KMS-11 (cell line): ENCODE results near the gene FLG2.

Experiments used
- H2AFZ ChIP-seq: fragments of 200-600 bp; sonication (generic); 2 replicates; pipeline ENCODE4 v1.6.1; 2016; ENCODE audit warnings: antibody characterized with exemption, mixed run types, low read depth
- H3K27ac ChIP-seq: fragments of 200-600 bp; sonication (generic); 2 replicates; pipeline ENCODE4 v1.6.1; 2016; ENCODE audit warnings: mild to moderate bottlenecking, mixed run types
- H3K27me3 ChIP-seq: fragments of 200-600 bp; sonication (generic); 2 replicates; pipeline ENCODE4 v1.6.1; 2017; ENCODE audit warnings: mild to moderate bottlenecking, low read depth, mixed run types, moderate library complexity; ENCODE audit not compliant: insufficient read depth
- H3K36me3 ChIP-seq: fragments of 200-600 bp; sonication (generic); 2 replicates; pipeline ENCODE4 v1.6.1; 2017; ENCODE audit warnings: mild to moderate bottlenecking, mixed run types; ENCODE audit not compliant: insufficient read depth
- H3K4me1 ChIP-seq: fragments of 200-600 bp; sonication (generic); 2 replicates; pipeline ENCODE4 v1.6.1; 2016; ENCODE audit warnings: mild to moderate bottlenecking, low read depth, mixed run types; ENCODE audit not compliant: poor library complexity, severe bottlenecking
- H3K4me2 ChIP-seq: fragments of 200-600 bp; sonication (generic); 2 replicates; pipeline ENCODE4 v1.7.0; 2016; ENCODE audit warnings: mild to moderate bottlenecking, mixed run types
- H3K4me3 ChIP-seq: fragments of 200-600 bp; sonication (generic); IDR thresholded peaks from 2 replicates; pipeline ENCODE4 v1.6.1; 2017; ENCODE audit warnings: low read depth, low read length, mixed read lengths; ENCODE audit not compliant: insufficient read depth
- H3K79me2 ChIP-seq: fragments of 200-600 bp; sonication (generic); 2 replicates; pipeline ENCODE4 v1.6.1; 2016; ENCODE audit warnings: low read depth, mixed run types; ENCODE audit not compliant: insufficient read depth
- H3K9ac ChIP-seq: fragments of 200-600 bp; sonication (generic); 2 replicates; pipeline ENCODE4 v1.6.1; 2016; ENCODE audit warnings: mild to moderate bottlenecking, mixed run types
- H4K20me1 ChIP-seq: fragments of 200-600 bp; sonication (generic); 2 replicates; pipeline ENCODE4 v1.6.1; 2016; ENCODE audit warnings: mild to moderate bottlenecking, mixed run types; ENCODE audit not compliant: insufficient read depth
- CTCF ChIP-seq: fragments of 200-600 bp; sonication (generic); conservative IDR thresholded peaks from 2 replicates; pipeline ENCODE4 v1.6.1; 2017; ENCODE audit warnings: low read depth, mild to moderate bottlenecking, antibody characterized with exemption, low read length, moderate library complexity, mixed read lengths

Gene FLG2

GRCh38 chr1:152359906-152360305, at the start of gene FLG2:
Gene FLG2 (minus strand): TSS chr1:152360006. CDS start chr1:152358884, 1,122 bp downstream.
- Histone ChIP-seq H3K4me3 (no peak within 1 kb of the TSS), H4K20me1 (no peaks in the 10 kb centered on the region), H2AFZ (no peak within 1 kb of the TSS), H3K36me3 (no peaks in the 10 kb centered on the region), H3K27me3 (no peaks in the 10 kb centered on the region), H3K9ac (no peak within 1 kb of the TSS), H3K79me2 (no peaks in the 10 kb centered on the region), H3K27ac (no peak within 1 kb of the TSS), H3K4me1 (no peaks in the 10 kb centered on the region), H3K4me2 (no peak within 1 kb of the TSS)
- TF ChIP-seq CTCF: no peak

GRCh38 chr1:152408664-152409063, 48.9 kb upstream of the FLG2 start:
- H3K27ac ChIP-seq: no peak overlapping the region
- no peak overlapping the region for H3K9ac ChIP-seq
- H3K36me3 ChIP-seq: no peaks in the 10 kb centered on the region

GRCh38 chr1:152398812-152399698, 39.2 kb upstream of the FLG2 start:
- H2AFZ ChIP-seq: peak overlapping the region; percentile 20
- no peak overlapping the region for H3K9ac ChIP-seq

More at GRCh38 chr1:152408664-152409063, 48.9 kb upstream of the FLG2 start:
- Histone ChIP-seq H2AFZ (no peak overlapping the region), H3K4me1 (no peaks in the 10 kb centered on the region), H3K4me2 (no peak overlapping the region), H3K27me3 (no peaks in the 10 kb centered on the region), H4K20me1 (no peaks in the 10 kb centered on the region), H3K79me2 (no peaks in the 10 kb centered on the region), H3K4me3 (no peak overlapping the region)
- no peak for TF ChIP-seq CTCF

GRCh38 chr1:152397474-152397873, 37.7 kb upstream of the FLG2 start:
- no peak overlapping the region for H3K27ac ChIP-seq
- H3K4me1 ChIP-seq: peaks cover 74% of the 10 kb centered on the region
- TF ChIP-seq CTCF: no peak
- no peak overlapping the region for H3K4me3 ChIP-seq
- no peaks in the 10 kb centered on the region for H3K79me2 ChIP-seq
- H3K27me3 ChIP-seq: no peaks in the 10 kb centered on the region
- no peaks in the 10 kb centered on the region for H3K36me3 ChIP-seq
- no peaks in the 10 kb centered on the region for H4K20me1 ChIP-seq
- H2AFZ ChIP-seq: no peak overlapping the region
- no peak overlapping the region; the same call in 1 of the 2 replicates for H3K4me2 ChIP-seq
- H3K9ac ChIP-seq: no peak overlapping the region

More at GRCh38 chr1:152398812-152399698, 39.2 kb upstream of the FLG2 start:
- H3K27ac ChIP-seq: peak overlapping the region; percentile 16; the same call in 1 of the 2 replicates
- peak overlapping the region; percentile 32 for H3K4me3 ChIP-seq
- no peaks in the 10 kb centered on the region for H4K20me1 ChIP-seq
- H3K27me3 ChIP-seq: no peaks in the 10 kb centered on the region
- peak; percentile 99 for TF ChIP-seq CTCF
- H3K4me1 ChIP-seq: peaks cover 60% of the 10 kb centered on the region
- H3K36me3 ChIP-seq: no peaks in the 10 kb centered on the region
- no peaks in the 10 kb centered on the region for H3K79me2 ChIP-seq
- peak overlapping the region; percentile 65 for H3K4me2 ChIP-seq
